CD4-positive, alpha-beta T cell treated with Interleukin-2 at 100 ng/mL for 4 hours (primary cell): Measurements from ENCODE around the gene CCR4.
"Not testable (repeated sequence)": the region's sequence is repeated elsewhere in the genome, so short reads cannot be mapped to it uniquely, and the experiment has no call there.

Experiments
- DNase-seq: peaks from one replicate; pipeline ENCODE4 v3.0.0-alpha.2; 2020; ENCODE audit warnings: low spot score

The CCR4 gene

GRCh38 chr3:32952369-32953077 lies 1.1 kb downstream of the CCR4 start:
- no peak for DNase-seq

GRCh38 chr3:32954506-32954905 lies 3.1 kb downstream of the CCR4 start:
- no peak for DNase-seq

GRCh38 chr3:32956750-32957570 lies 5.5 kb downstream of the CCR4 start:
- DNase-seq = no peak

- no peak for DNase-seq
Observed at GRCh38 chr3:32958509-32958908, 7.1 kb downstream of the CCR4 start.

GRCh38 chr3:32959371-32959770 lies 7.9 kb downstream of the CCR4 start:
- DNase-seq = no peak

- DNase-seq = no peak
Observed at GRCh38 chr3:32960404-32961170, 9.1 kb downstream of the CCR4 start.

- no peak for DNase-seq
Observed at GRCh38 chr3:32961189-32961715, 9.8 kb downstream of the CCR4 start.

GRCh38 chr3:32963871-32964270 lies 12.4 kb downstream of the CCR4 start:
- peak; percentile 42 for DNase-seq

- DNase-seq = not testable (repeated sequence)
Observed at GRCh38 chr3:32964781-32965180, 13.3 kb downstream of the CCR4 start.

- DNase-seq = not testable (repeated sequence)
Observed at GRCh38 chr3:32965617-32966213, 14.3 kb downstream of the CCR4 start.

GRCh38 chr3:32966627-32967026 lies 15.2 kb downstream of the CCR4 start:
- not testable (repeated sequence) for DNase-seq

- DNase-seq = no peak
Observed at GRCh38 chr3:32968166-32968919, 16.9 kb downstream of the CCR4 start.

GRCh38 chr3:32968920-32969389 lies 17.5 kb downstream of the CCR4 start:
- DNase-seq = no peak

- no peak for DNase-seq
Observed at GRCh38 chr3:32969656-32970055, 18.2 kb downstream of the CCR4 start.

- DNase-seq = not testable (repeated sequence)
Observed at GRCh38 chr3:32971291-32971690, 19.8 kb downstream of the CCR4 start.

GRCh38 chr3:32972482-32973146 lies 21.2 kb downstream of the CCR4 start:
- DNase-seq = no peak

GRCh38 chr3:32973982-32974381 lies 22.5 kb downstream of the CCR4 start:
- peak; percentile 63 for DNase-seq

- no peak for DNase-seq
Observed at GRCh38 chr3:32975891-32976595, 24.6 kb downstream of the CCR4 start.

- no peak for DNase-seq
Observed at GRCh38 chr3:32977861-32978260, 26.4 kb downstream of the CCR4 start.

GRCh38 chr3:32978331-32978730 lies 26.9 kb downstream of the CCR4 start:
- no peak for DNase-seq
